Left renal pelvis (tissue), 4 donors: ENCODE measurements around the gene TRMT2A. TPM values are rescaled to one million over a fixed set of nuclear protein-coding genes. Genes with fewer than 3 reads are reported as not detected.

Experiments
- DNase-seq, 4 donors: peaks; one replicate each; pipeline ENCODE4 v3.0.0-alpha.2; 2013; ENCODE audit warnings: low read depth in 4 of 4, low spot score in 3 of 4
- polyA plus RNA-seq, 4 donors: library from polyadenylated mRNA; unstranded; fragments of 120-200 nt; gene quantifications; one replicate each; pipeline ENCODE4 v1.2.1, GENCODE V29; 2013; ENCODE audit not compliant: insufficient read length in 4 of 4

Gene TRMT2A
- polyA plus RNA-seq, 4 donors = 38.5 to 65.0 (median 42.5) TPM

- DNase-seq = no peak
Observed at GRCh38 chr22:20149257-20150250, 32.5 kb upstream of the TRMT2A start.

GRCh38 chr22:20148414-20148813, 31.4 kb upstream of the TRMT2A start:
- no peak for DNase-seq

- no peak for DNase-seq
Observed at GRCh38 chr22:20147237-20147988, 30.4 kb upstream of the TRMT2A start.

- DNase-seq = no peak
Observed at GRCh38 chr22:20146777-20147176, 29.8 kb upstream of the TRMT2A start.

- DNase-seq = no peak
Observed at GRCh38 chr22:20145832-20146223, 28.8 kb upstream of the TRMT2A start.

- no peak for DNase-seq
Observed at GRCh38 chr22:20145206-20145831, 28.3 kb upstream of the TRMT2A start.

GRCh38 chr22:20143883-20144665, 27.0 kb upstream of the TRMT2A start:
- no peak for DNase-seq

- no peak for DNase-seq
Observed at GRCh38 chr22:20142711-20143621, 25.9 kb upstream of the TRMT2A start.

GRCh38 chr22:20141186-20142077, 24.4 kb upstream of the TRMT2A start:
- no peak for DNase-seq

GRCh38 chr22:20140521-20140964, 23.5 kb upstream of the TRMT2A start:
- DNase-seq = no peak

- no peak for DNase-seq
Observed at GRCh38 chr22:20140107-20140445, 23.1 kb upstream of the TRMT2A start.

GRCh38 chr22:20139391-20140106, 22.5 kb upstream of the TRMT2A start:
- no peak for DNase-seq

GRCh38 chr22:20138868-20139267, 21.8 kb upstream of the TRMT2A start:
- DNase-seq = no peak

- no peak for DNase-seq
Observed at GRCh38 chr22:20138417-20138738, 21.4 kb upstream of the TRMT2A start.

GRCh38 chr22:20137671-20138416, 20.8 kb upstream of the TRMT2A start:
- no peak for DNase-seq

- DNase-seq = no peak
Observed at GRCh38 chr22:20137113-20137512, 20.1 kb upstream of the TRMT2A start.

GRCh38 chr22:20136603-20136873, 19.5 kb upstream of the TRMT2A start:
- no peak for DNase-seq
